Heart right ventricle (tissue), 16 donors: Measurements from ENCODE around the gene HAGHL. TPM values are rescaled to one million over a fixed set of nuclear protein-coding genes. Genes with fewer than 3 reads are reported as not detected.

ENCODE experiments used
- ATAC-seq, 8 donors: fragments of 200-7000 bp; cut with Tn5 transposase; one replicate each; pipeline ENCODE4 v1.9.1; 2020; ENCODE audit warnings: mild to moderate bottlenecking in 8 of 8, moderate library complexity in 8 of 8, moderate number of reproducible peaks in 1 of 8
- DNase-seq, 2 donors: peaks; one replicate each; pipeline ENCODE4 v3.0.0-alpha.2; 2020
- H3K27ac ChIP-seq, 10 donors: fragments of 200-600 bp; sonication (generic) in 2 of 10; one replicate each; pipeline versions ENCODE4 v1.5.0 to v1.8.0; 2020 to 2022; ENCODE audit warnings: mild to moderate bottlenecking in 3 of 10
- H3K27me3 ChIP-seq, 7 donors: fragments of 200-600 bp; one replicate each; pipeline ENCODE4 v1.8.0; 2021 to 2022; ENCODE audit warnings: mild to moderate bottlenecking in 2 of 7
- H3K36me3 ChIP-seq, 9 donors: fragments of 200-600 bp; sonication (generic) in 1 of 9; one replicate each; pipeline versions ENCODE4 v1.5.0 to v1.8.0; 2020 to 2022; ENCODE audit warnings: mild to moderate bottlenecking in 2 of 9
- H3K4me1 ChIP-seq, 9 donors: fragments of 200-600 bp; sonication (generic) in 1 of 9; one replicate each; pipeline versions ENCODE4 v1.5.0 to v1.8.0; 2020 to 2022; ENCODE audit warnings: mild to moderate bottlenecking in 4 of 9
- H3K4me3 ChIP-seq, 10 donors: fragments of 200-600 bp; sonication (generic) in 2 of 10; one replicate each; pipeline versions ENCODE4 v1.5.0 to v1.8.0; 2020 to 2022; ENCODE audit warnings: mild to moderate bottlenecking in 7 of 10, moderate library complexity in 2 of 10
- H3K9me3 ChIP-seq, 11 donors: fragments of 200-600 bp in 10 of 11; sonication (generic) in 2 of 11; one replicate each; pipeline versions ENCODE4 v1.5.0 to v1.8.0; 2013 to 2022; ENCODE audit warnings: mild to moderate bottlenecking in 2 of 11, control low read depth in 1 of 11, moderate library complexity in 1 of 11
- WGBS, 2 donors: extraction: QIAGEN DNeasy Blood & Tissue Kit; methylation state at CpG; one replicate each; pipeline ENCODE4 v1.1.7; 2013; ENCODE audit warnings: inconsistent platforms in 1 of 2; 5-methylcytosine and 5-hydroxymethylcytosine counted together
- intact Hi-C, 10 donors: fragments of 100-400 bp; cut with DNase I; formaldehyde crosslinking; loops; one replicate each; pipeline versions ENCODE4 v1.11.1 to v1.14.2; 2022
- polyA plus RNA-seq, 2 donors: library from polyadenylated mRNA; stranded (reverse); fragments of 200-250 nt; gene quantifications; one replicate each; pipeline ENCODE4 v1.2.3, GENCODE V29; 2013
- total RNA-seq, 10 donors: library from RNA; stranded (reverse); fragmentation: NEBNext Ultra II Directional in 3 of 10; extraction: Animal tissue kit (Norgen Biotek cat#: 25700) in 3 of 10; gene quantifications; one replicate each; pipeline versions ENCODE4 v1.2.1 to v1.2.4, GENCODE V29; 2021 to 2023
- TF ChIP-seq, protein P1 (sequence below), 9 donors: fragments of 200-600 bp; sonication (generic) in 2 of 9; IDR thresholded peaks; one replicate each; pipeline versions ENCODE4 v1.5.0 to v1.8.0; 2021 to 2022; ENCODE audit warnings: antibody characterized with exemption in 9 of 9, mild to moderate bottlenecking in 5 of 9, moderate library complexity in 1 of 9
- donor health status: Arrhythmogenic right ventricular cardiomyopathy.
- donor health status: ischemic (EF 13 %, LVEDD 7.1; RV severe dilation, severe dysfunction).
- donor health status: healthy with polysubstance abuse.
- donor health status: DM: no; HTN: yes; CAD: no.
- donor health status: DM: no; HTN: no; CAD: no.
- donor health status: ischemic (EF 25% LVEDD 6.9; RV normal size, moderate dysfunction).
- donor health status: ischemic (EF 25% LVEDD 5.7; RV mildly dilated, moderate dysfunction).
- donor health status: healthy.
- donor health status: DM: yes; HTN: yes; CAD: no.
- donor health status: Ischemic cardiomyopathy.
- donor health status: ischemic (EF 35%, LVEDD 5.7; RV mildly dilated, moderate dysfunction).
- donor health status: nonischemic (EF 11% LVEDD 7.7; RV severe dilation, severe dysfunction).
- donor health status: DM: yes; HTN: yes; CAD: no.
- donor health status: PGD.
- donor health status: ischemic (EF 29% LVEDD 5.4; RV normal size, mild dysfunction).
- donor health status: nonischemic (EF 23%, LVEDD 6.1; RV moderate dilation, normal function).

Gene HAGHL
- total and polyA plus RNA-seq, 12 donors: 5.1 to 80.0 (median 10.9) TPM

DNA sequence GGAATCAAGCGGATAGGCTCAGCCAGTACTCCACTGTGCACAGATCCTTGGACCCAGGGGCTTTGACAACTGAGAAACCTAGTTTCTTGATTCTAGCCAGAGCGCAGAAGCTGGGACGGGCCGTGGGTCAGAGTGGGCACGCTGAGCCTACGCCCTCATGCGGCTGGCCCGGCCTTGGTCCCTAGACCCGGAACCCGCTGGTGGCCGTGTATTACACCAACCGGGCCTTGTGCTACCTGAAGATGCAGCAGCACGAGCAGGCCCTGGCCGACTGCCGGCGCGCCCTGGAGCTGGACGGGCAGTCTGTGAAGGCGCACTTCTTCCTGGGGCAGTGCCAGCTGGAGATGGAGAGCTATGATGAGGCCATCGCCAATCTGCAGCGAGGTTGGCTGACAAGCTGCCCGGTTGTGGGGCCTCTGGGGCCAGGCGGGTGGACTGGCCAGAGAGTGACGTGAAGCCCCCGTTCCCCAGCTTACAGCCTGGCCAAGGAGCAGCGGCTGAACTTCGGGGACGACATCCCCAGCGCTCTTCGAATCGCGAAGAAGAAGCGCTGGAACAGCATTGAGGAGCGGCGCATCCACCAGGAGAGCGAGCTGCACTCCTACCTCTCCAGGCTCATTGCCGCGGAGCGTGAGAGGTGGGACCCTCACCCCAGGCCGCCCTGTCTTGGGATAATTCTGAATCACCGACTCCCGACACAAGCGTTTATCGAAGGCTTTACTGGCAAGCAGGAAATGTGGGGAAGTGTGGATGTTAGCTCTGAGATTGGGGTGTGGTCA lies 45.8 kb upstream of the HAGHL start:
- DNase-seq: peak in 1 of 2 donors; percentile 54
- H3K4me3 ChIP-seq: peak overlapping the region; percentile 50 to 95 (median 71)
- H3K36me3 ChIP-seq: peaks cover 0 to 29% (median 19%) of the 10 kb centered on the region in 9 donors
- intact Hi-C loops: loop anchor here in 1 of 10 donors (2.0 kb wide), 1 partner anchor 40 kb away; the partner anchor contains the start of gene ANTKMT
- TF ChIP-seq, protein P1, sequence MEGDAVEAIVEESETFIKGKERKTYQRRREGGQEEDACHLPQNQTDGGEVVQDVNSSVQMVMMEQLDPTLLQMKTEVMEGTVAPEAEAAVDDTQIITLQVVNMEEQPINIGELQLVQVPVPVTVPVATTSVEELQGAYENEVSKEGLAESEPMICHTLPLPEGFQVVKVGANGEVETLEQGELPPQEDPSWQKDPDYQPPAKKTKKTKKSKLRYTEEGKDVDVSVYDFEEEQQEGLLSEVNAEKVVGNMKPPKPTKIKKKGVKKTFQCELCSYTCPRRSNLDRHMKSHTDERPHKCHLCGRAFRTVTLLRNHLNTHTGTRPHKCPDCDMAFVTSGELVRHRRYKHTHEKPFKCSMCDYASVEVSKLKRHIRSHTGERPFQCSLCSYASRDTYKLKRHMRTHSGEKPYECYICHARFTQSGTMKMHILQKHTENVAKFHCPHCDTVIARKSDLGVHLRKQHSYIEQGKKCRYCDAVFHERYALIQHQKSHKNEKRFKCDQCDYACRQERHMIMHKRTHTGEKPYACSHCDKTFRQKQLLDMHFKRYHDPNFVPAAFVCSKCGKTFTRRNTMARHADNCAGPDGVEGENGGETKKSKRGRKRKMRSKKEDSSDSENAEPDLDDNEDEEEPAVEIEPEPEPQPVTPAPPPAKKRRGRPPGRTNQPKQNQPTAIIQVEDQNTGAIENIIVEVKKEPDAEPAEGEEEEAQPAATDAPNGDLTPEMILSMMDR (IDR thresholded peaks at IDR 0.05): peak in 2 of 9 donors; percentile 10 to 15
- H3K27ac ChIP-seq: peak overlapping the region in 9 of 10 donors; percentile 92 to 99 (median 97)
- no peak for ATAC-seq
- H3K4me1 ChIP-seq: peaks cover 33 to 60% (median 50%) of the 10 kb centered on the region in 9 donors
- 45% methylated on average over 44 of the region's 44 CpGs for WGBS, 2 donors
- H3K9me3 ChIP-seq: no peaks in the 10 kb centered on the region
- H3K27me3 ChIP-seq: peaks cover 0 to 11% (median 0%) of the 10 kb centered on the region in 7 donors

DNA sequence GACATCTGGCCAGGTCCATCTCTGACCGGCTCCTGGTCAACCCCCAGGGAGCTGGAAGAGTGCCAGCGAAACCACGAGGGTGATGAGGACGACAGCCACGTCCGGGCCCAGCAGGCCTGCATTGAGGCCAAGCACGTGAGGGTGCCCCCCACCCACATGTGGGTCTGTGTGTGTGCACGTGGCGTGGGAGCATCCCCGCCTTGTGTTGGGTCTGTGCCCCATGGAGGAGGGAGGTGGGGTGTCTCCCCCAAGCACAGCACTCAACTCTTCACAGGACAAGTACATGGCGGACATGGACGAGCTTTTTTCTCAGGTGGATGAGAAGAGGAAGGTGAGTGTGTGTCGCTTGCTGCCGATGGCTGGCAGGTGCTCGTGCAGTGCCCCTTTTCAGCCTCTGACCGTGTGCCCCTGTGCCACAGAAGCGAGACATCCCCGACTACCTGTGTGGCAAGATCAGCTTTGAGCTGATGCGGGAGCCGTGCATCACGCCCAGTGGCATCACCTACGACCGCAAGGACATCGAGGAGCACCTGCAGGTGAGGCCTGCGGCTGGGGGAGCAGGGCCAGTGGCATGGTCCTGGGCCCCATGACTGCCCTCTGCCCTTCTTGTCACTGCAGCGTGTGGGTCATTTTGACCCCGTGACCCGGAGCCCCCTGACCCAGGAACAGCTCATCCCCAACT lies 45.0 kb upstream of the HAGHL start:
- H3K27ac ChIP-seq: no peak overlapping the region
- H3K9me3 ChIP-seq: no peaks in the 10 kb centered on the region
- TF ChIP-seq, protein P1 (IDR thresholded peaks at IDR 0.05): no peak
- DNase-seq (no peak), ATAC-seq (no peak)
- WGBS, 2 donors: 74 to 77% methylated on average over 28 of the region's 28 CpGs
- peaks cover 0 to 5% (median 0%) of the 10 kb centered on the region in 7 donors for H3K27me3 ChIP-seq
- peak overlapping the region in 5 of 10 donors; percentile 70 to 95 (median 77) for H3K4me3 ChIP-seq
- peaks cover 0 to 36% (median 19%) of the 10 kb centered on the region in 9 donors for H3K36me3 ChIP-seq
- intact Hi-C loops: loop anchor here in 1 of 10 donors (2.0 kb wide), 1 partner anchor 39 kb away; the partner anchor contains the start of gene ANTKMT
- H3K4me1 ChIP-seq: peaks cover 33 to 63% (median 50%) of the 10 kb centered on the region in 9 donors

DNA sequence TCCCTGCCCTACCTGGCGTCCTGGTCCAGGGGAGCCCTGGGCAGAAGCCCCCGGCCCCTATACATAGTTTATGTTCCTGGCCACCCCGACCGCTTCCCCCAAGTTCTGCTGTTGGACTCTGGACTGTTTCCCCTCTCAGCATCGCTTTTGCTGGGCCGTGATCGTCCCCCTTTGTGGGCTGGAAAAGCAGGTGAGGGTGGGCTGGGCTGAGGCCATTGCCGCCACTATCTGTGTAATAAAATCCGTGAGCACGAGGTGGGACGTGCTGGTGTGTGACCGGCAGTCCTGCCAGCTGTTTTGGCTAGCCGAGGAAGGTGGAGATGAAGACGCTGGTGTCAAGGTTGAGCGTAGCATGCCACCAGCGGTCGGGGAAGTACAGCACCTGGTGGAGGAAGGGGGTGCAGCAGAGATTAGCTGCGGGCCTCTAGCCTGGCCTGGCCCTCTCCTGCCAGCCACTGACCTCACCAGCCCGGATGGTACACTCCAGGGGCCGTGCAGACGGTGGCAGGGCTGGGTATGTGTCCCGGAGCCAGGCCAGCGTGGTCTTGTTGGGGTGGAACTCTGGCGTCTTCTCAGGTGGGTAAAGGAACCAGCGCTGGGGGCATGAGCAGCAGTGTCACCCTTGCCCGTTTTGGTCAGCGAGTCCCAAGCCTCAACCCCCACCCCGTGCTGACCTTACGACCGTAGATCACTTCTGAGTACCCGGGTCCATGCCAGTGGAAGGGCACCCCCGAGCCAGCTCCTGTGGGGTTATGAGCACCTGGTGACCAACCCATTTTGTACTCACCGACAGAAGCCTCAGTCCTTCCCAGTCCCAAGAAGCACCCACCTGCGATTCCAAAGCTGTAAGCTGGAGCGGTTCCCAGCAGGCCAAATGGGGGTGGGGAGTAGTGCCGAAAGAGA lies 44.2 kb upstream of the HAGHL start:
- ATAC-seq (no peak), DNase-seq (no peak)
- Histone ChIP-seq H3K27ac (peak overlapping the region in 1 of 10 donors; percentile 82), H3K27me3 (no peaks in the 10 kb centered on the region), H3K36me3 (peaks cover 0 to 45% (median 19%) of the 10 kb centered on the region in 9 donors), H3K9me3 (no peaks in the 10 kb centered on the region), H3K4me1 (peaks cover 33 to 63% (median 50%) of the 10 kb centered on the region in 9 donors), H3K4me3 (peak overlapping the region in 5 of 10 donors; percentile 76 to 94 (median 81))
- intact Hi-C loops: no loop called here
- TF ChIP-seq, protein P1 (IDR thresholded peaks at IDR 0.05): no peak
- 85 to 86% methylated on average over 36 of the region's 36 CpGs for WGBS, 2 donors
